ENCODE results near the gene TNPO3.
"Not testable (repeated sequence)": the region's sequence is repeated elsewhere in the genome, so short reads cannot be mapped to it uniquely, and the experiment has no call there.

Gene TNPO3

GRCh38 chr7:128968624-128969023, 86.3 kb downstream of the TNPO3 start:
- no peak for DNase-seq (ENCODE audit: extremely low read depth in 1 of 2, low read depth in 1 of 2)

DNA sequence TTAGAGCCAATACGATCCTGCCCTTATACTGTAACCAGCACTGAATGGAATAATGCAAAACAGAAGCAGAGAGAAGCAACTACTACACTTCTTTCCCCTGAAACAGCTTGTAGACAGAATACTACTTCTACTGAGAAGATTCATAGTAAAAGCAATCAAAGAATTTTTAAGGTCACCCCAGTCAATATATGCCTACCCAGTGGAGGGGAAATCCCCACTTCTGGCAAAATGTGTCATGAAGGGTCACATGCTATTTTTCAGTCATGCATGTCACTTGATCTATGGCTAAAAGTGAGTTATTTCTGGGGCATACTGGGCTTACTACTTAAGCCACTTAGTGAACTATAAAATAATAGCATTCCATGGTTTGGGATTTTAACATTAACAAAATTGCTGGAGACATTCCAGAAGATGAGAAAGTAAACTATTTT, 91.6 kb downstream of the TNPO3 start:
- no peak for DNase-seq (ENCODE audit: extremely low read depth in 1 of 2, low read depth in 1 of 2)

DNA sequence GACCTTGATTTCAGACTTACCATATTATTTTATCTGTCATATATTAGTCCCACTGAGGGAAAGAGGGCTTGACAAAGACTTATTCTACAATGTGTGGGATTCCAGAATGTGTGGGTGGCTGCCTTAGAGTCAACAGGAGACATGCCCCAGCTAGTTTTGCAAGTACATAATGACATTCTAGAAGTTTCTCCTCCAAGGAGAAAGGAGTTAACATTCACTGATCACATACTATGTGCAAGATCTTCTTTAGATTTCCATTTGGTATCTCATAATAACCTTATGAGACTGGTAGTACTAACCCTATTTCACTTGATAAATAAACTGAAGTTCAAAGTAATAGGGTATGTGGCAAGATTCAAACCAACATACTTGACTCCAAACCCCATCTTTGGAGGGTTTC, 92.0 kb downstream of the TNPO3 start:
- DNase-seq (ENCODE audit: extremely low read depth in 1 of 2, low read depth in 1 of 2): no peak

- DNase-seq (ENCODE audit: extremely low read depth in 1 of 2, low read depth in 1 of 2): no peak
These were observed 93.8 kb downstream of the TNPO3 start for GRCh38 chr7:128961030-128961659.

DNA sequence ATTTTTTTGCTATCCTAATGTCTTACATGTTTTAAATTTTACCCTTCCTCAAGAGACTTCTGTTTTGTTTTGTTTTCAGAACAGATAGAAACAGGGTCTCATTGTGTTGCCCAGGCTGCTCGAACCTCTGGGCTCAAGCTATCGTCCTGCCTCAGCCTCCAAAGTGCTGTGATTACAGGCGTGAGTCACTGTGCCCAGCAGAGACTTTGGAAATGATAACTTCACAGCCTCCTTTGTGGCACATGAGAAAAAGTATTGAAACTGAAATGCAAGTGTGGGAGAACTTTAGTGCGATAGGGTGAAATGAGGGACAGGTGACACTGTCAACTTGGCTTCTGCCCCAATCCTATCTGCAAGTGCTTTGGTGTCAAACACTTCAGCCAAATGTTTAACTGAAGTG, 95.6 kb downstream of the TNPO3 start:
- no peak for DNase-seq (ENCODE audit: extremely low read depth in 1 of 2, low read depth in 1 of 2)

GRCh38 chr7:128955981-128956380, 98.9 kb downstream of the TNPO3 start:
- no peak for DNase-seq (ENCODE audit: extremely low read depth in 1 of 2, low read depth in 1 of 2)

DNA sequence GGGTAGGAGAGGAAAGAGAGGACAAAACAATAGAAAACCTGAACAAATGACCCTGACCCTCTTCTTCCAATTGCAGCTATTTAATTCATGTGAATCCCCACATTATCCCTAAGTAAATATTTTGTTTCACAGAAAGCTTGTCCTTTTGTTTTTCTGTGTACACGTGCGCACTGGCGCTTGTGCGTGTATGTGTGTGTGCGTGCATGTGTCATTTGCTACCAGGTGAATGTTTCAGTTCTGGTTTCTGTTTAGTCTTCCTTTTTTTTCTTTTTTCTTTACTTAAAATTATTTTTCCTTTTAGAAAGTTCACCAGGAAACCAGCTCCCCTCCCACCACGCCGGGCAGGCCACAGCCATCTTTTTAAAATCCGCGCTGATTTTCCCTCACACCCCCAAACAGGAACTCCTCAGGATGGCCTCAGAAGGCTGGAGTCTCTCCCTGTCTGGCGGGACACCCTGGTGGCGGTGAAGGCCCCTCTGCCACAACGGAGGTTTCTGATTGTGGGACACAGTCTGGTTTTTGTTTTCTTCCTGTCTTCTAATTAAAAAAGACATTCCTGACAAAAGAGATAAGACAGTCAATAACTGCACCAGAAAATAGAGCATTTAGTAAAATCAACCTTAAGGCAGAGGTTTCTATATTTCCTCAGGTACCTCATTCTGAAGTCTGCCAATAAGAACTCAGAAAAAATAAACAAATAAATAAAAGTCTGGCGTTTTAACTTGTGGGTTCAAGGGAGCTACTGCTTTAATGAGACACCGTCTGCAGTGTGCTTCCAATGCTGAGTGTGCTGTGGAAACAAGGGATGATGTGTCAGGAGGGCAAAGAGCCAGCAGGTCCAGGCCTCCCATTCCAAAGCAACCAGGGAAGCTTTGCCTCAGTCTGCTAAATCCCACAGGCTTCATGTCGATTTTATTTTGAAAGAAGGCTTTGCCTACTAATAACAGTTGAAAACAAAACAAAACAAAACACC, 99.8 kb downstream of the TNPO3 start:
- DNase-seq (ENCODE audit: extremely low read depth in 1 of 2, low read depth in 1 of 2): no peak

GRCh38 chr7:128954150-128954549, 100.8 kb downstream of the TNPO3 start:
- no peak for DNase-seq (ENCODE audit: extremely low read depth in 1 of 2, low read depth in 1 of 2)

- DNase-seq (ENCODE audit: extremely low read depth in 1 of 2, low read depth in 1 of 2): no peak
These were observed 103.6 kb downstream of the TNPO3 start for GRCh38 chr7:128951296-128951695.

DNA sequence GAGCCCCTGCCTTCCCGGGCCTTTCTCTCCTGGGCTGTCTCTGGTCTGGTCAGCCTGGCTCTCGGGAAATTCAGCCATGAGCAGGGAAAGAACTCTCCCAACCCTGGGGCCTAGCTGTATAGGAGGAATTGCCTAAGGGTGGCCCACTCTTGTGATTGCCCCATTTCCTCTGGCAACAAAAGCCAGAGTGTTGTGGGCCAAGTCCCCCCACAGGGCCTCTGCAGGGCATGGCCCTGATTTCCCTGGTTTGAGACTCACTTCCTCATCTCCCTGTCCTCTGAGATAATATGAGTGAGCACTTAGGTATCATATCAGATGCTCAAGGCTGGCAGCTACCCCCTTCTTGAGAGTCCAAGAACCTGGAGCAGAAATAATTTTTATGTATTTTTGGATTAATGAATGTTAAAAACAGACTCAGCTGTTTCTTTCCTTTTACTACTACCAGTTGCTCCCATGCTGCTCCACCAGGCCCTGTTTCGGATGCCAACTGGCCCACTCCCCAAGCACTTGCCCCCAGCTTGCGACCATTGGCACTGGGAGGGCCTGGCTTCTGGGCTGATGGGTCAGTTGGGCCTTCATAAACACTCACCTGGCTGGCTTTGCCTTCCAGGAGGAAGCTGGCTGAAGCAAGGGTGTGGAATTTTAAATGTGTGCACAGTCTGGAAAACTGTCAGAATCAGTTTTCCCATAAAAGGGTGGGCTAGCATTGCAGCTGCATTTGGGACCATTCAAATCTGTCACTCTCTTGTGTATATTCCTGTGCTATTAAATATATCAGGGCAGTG, 105.7 kb downstream of the TNPO3 start:
- DNase-seq (ENCODE audit: extremely low read depth in 1 of 2, low read depth in 1 of 2): no peak

- DNase-seq (ENCODE audit: extremely low read depth in 1 of 2, low read depth in 1 of 2): no peak
These were observed 106.5 kb downstream of the TNPO3 start for GRCh38 chr7:128948312-128948973.

GRCh38 chr7:128947854-128948253, 107.1 kb downstream of the TNPO3 start:
- no peak for DNase-seq (ENCODE audit: extremely low read depth in 1 of 2, low read depth in 1 of 2)

DNA sequence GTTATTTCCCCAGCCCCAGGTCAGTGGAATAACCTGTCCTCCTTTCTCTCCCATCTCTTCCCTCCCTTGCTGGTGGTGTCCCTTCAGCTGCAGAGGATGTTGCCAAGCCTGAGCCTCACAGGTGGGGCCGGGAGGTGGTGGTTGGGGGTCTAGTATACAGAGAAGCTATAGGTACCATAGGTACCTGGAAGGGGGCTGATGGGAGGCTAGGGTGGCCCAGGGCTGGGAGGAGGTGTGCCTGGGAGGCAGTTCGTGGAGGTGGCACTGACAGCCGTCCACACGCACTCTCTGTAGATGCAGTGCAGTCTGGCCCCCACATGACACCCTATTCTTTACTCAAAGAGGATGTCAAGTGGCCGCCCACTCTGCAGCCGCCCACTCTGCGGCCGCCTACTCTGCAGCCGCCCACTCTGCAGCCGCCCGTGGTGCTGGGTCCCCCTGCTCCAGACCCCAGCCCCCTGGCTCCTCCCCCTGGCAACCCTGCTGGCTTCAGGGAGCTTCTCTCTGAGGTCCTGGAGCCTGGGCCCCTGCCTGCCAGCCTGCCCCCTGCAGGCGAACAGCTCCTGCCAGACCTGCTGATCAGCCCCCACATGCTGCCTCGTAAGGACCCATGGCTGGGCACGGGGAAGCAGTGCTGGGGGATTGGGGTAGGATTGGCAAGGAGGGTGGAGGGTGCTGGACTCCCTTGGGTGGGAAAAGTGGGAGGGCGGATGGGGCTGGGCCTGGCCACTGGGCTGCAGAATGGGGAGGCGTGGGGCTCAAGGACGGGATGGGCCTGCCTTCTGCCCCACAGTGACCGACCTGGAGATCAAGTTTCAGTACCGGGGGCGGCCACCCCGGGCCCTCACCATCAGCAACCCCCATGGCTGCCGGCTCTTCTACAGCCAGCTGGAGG, 107.7 kb downstream of the TNPO3 start:
- no peak for DNase-seq (ENCODE audit: extremely low read depth in 1 of 2, low read depth in 1 of 2)

DNA sequence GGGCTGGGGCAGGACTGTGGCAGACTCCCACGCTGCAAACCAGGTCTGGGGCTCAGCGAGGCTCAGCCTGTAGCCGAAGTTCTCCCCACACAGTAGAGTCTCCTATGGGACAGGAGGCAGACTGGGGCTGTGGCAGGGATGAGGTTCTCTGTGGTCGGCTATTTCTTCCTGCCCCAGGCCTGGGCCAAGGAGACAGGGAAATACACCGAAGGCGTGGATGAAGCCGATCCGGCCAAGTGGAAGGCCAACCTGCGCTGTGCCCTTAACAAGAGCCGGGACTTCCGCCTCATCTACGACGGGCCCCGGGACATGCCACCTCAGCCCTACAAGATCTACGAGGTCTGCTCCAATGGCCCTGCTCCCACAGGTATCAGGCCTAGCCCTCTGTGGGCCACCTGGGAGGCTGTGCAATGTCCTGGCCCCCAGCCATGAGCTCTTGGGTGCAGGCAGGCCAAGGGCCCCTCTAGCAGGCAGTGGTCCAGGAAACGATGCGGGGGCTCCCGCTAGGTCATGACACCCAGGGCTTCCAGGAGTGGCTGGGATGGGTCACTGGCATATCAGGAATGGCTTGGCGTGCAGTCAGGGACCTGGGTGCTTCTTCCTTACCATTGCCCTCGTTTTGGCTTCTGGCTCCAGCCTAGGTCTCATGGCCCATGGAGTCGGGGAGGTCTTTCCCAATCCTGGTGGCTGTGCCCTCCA, 109.1 kb downstream of the TNPO3 start:
- DNase-seq (ENCODE audit: extremely low read depth in 1 of 2, low read depth in 1 of 2): no peak

DNA sequence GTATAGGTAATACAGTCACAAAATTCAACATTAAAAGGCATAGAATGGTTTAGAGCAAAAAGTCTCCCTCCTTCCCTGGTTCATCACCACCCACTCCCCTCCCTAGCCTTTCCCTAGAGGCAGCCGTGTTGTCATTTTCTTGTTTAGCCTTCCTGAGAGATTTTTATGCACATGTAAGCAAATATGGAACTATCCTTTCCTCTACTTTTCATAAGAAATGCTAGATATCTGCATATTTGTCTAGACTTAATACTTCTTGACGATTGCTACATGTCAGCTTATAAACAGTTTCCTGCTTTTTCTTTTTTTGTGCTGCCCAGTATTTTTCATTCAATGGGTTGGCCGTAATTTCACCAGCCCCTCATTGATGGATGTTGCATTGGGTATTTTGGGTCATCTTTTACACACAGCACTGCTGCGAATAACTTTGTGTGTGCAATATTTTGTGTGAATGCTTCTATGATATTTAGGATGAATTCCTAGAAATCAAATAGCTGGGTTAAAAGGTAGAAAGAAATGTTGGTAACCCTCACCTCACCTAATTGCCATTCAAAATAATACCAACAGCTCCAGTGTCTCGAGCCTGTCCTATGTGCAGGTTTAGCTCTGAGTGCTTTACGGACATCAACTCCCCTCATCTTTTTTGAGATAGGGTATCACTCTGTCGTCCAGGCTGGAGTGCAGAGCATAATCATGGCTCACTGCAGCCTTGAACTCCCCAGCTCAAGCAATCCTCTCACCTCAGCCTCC, 110.2 kb downstream of the TNPO3 start:
- no peak for DNase-seq (ENCODE audit: extremely low read depth in 1 of 2, low read depth in 1 of 2)

GRCh38 chr7:128943251-128943650, 111.7 kb downstream of the TNPO3 start:
- DNase-seq (ENCODE audit: extremely low read depth in 1 of 2, low read depth in 1 of 2): not testable (repeated sequence)

GRCh38 chr7:128941946-128942526, 112.9 kb downstream of the TNPO3 start:
- DNase-seq (ENCODE audit: extremely low read depth in 1 of 2, low read depth in 1 of 2): no peak

DNA sequence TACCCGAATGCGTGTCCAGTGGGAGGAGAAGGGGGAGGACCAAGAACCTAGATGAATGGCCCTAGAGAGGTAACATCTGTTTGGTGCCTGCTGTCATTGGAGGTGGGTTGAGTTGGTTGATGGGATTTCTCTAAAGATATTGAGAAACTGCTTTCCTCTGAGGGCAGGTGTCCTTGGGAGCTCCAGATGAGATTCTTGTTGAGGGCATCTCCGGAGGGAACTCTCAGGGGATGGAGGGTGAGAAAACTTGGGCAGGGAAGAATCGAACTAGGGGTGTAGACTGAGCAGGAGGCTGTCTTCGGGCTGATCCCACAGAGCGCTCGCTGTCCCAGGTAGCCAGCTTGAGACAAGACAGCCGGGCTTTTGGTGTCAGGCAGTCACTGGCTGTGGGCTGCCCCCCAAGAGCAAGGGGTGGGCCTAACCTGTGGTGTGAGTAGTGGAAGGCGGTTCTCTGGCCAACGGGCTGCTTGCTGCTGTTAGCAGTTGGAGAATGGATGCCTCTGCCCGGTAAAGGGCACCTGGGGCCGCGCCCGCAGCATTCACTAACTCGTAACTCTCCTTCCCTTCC, 113.5 kb downstream of the TNPO3 start:
- no peak for DNase-seq (ENCODE audit: extremely low read depth in 1 of 2, low read depth in 1 of 2)
